Caco-2 (cell line): Measurements from ENCODE around the gene LY9. TPM values are rescaled to one million over a fixed set of nuclear protein-coding genes. Genes with fewer than 3 reads are reported as not detected.

ENCODE experiments used
- BruUV-seq: library from RNA; stranded (reverse); fragments of 400-500 nt; replicated peaks from 2 replicates; lab custom pipeline; 2021; lab: Mats Ljungman, UMichigan
- CTCF ChIA-PET: fragments of 300-600 bp; sonication (Branson Sonifier 250); formaldehyde crosslinking; loops from one replicate; lab custom pipeline; 2022; ENCODE audit warnings: antibody characterized with exemption; lab: Charles Lee
- POLR2A ChIA-PET: fragments of 300-600 bp; sonication (Branson Sonifier 250); formaldehyde crosslinking; loops from one replicate; lab custom pipeline; 2022; ENCODE audit warnings: antibody characterized with exemption; lab: Charles Lee
- DNase-seq, 2 experiments: peaks; one replicate each; pipeline versions ENCODE4 v3.0.0 to v3.0.0-alpha.2; 2020 to 2022
- H3K27me3 ChIP-seq: replicated peaks from 2 replicates; pipeline ENCODE4 v1.6.0; 2011; ENCODE audit warnings: low read length; ENCODE audit not compliant: control insufficient read depth, insufficient read depth
- H3K36me3 ChIP-seq: 2 replicates; pipeline ENCODE4 v1.5.1; 2011; ENCODE audit warnings: low read length; ENCODE audit not compliant: control insufficient read depth, insufficient read depth
- H3K4me1 ChIP-seq: fragments of 250-450 bp; sonication (Bioruptor Pico); 2 replicates; pipeline ENCODE4 v1.5.1; 2020; ENCODE audit warnings: mild to moderate bottlenecking
- H3K4me3 ChIP-seq: 2 replicates; pipeline ENCODE4 v1.5.1; 2011; ENCODE audit warnings: low read depth, mild to moderate bottlenecking, control low read depth, low read length
- H3K9me3 ChIP-seq: fragments of 250-450 bp; sonication (Bioruptor Pico); 2 replicates; pipeline ENCODE4 v1.5.1; 2020; ENCODE audit warnings: mild to moderate bottlenecking, moderate library complexity
- H3K27ac Mint-ChIP-seq: one replicate; pipeline ENCODE4 v1.8.0; 2022; ENCODE audit warnings: mixed read lengths; ENCODE audit not compliant: unreplicated experiment
- H3K27me3 Mint-ChIP-seq: one replicate; pipeline ENCODE4 v1.8.0; 2022; ENCODE audit warnings: mixed read lengths; ENCODE audit not compliant: insufficient read depth, unreplicated experiment
- H3K36me3 Mint-ChIP-seq: one replicate; pipeline ENCODE4 v1.8.0; 2022; ENCODE audit warnings: mild to moderate bottlenecking, mixed read lengths; ENCODE audit not compliant: insufficient read depth, unreplicated experiment
- H3K4me1 Mint-ChIP-seq: one replicate; pipeline ENCODE4 v1.8.0; 2022; ENCODE audit warnings: low read depth, mixed read lengths; ENCODE audit not compliant: unreplicated experiment
- H3K4me3 Mint-ChIP-seq: one replicate; pipeline ENCODE4 v1.8.0; 2022; ENCODE audit warnings: mild to moderate bottlenecking, moderate library complexity, mixed read lengths; ENCODE audit not compliant: unreplicated experiment
- H3K9me3 Mint-ChIP-seq: one replicate; pipeline ENCODE4 v1.8.0; 2022; ENCODE audit warnings: mixed read lengths; ENCODE audit not compliant: unreplicated experiment
- CTCF ChIP-seq, 2 experiments: fragments of 200-600 bp in 1 of 2; IDR thresholded peaks; 1 replicate in 1 of 2; 2 replicates in 1 of 2; pipeline versions ENCODE4 v1.5.1 to v1.8.0; 2011 to 2022; ENCODE audit warnings: antibody characterized with exemption in 1 of 2, control low read depth in 1 of 2, inconsistent platforms in 1 of 2, low read depth in 1 of 2, low read length in 1 of 2, mild to moderate bottlenecking in 1 of 2, moderate library complexity in 1 of 2; ENCODE audit not compliant: insufficient read depth in 1 of 2, severe bottlenecking in 1 of 2, unreplicated experiment in 1 of 2
- intact Hi-C: fragments of 100-400 bp; cut with micrococcal nuclease; formaldehyde crosslinking; loops from one replicate; pipeline ENCODE4 v1.10.0; 2022; ENCODE audit not compliant: unreplicated experiment
- total RNA-seq: library from RNA; stranded (reverse); gene quantifications from 2 replicates; pipeline ENCODE4 v1.2.3, GENCODE V29; 2022

Gene LY9
- total RNA-seq, 1 experiment from 2014 or later, result not detected

DNA sequence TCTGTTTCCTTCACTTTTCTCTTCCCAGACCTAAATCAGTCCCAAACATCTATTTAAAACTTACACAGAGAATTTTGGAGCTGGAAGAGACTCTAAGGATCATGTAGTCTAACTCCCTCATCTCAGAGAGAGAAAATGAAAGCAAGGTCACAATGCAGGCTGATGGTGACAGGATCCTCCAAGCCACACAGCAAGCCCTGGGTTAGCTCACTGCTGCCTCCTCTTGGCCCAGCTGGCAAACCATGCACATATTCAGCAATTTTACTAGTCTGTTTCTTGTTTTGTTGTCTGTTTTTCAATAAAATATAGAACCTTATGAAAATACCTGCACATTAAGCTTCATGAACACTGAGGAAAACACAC lies 27.7 kb upstream of the LY9 start:
- H3K9me3 Mint-ChIP-seq, result no peaks in the 10 kb centered on the region
- POLR2A ChIA-PET, result no interaction called here
- no peaks in the 10 kb centered on the region for H3K36me3 ChIP-seq
- H3K4me1 Mint-ChIP-seq, result no peaks in the 10 kb centered on the region
- H3K36me3 Mint-ChIP-seq, result no peaks in the 10 kb centered on the region
- intact Hi-C loops, result loop anchor here (1.0 kb wide), 1 partner anchor 42 kb away; no protein-coding TSS in a partner anchor
- no peaks in the 10 kb centered on the region for H3K9me3 ChIP-seq
- H3K4me3 ChIP-seq, result no peak overlapping the region
- H3K4me1 ChIP-seq, result no peaks in the 10 kb centered on the region
- no peaks in the 10 kb centered on the region for H3K27me3 Mint-ChIP-seq
- H3K27ac Mint-ChIP-seq, result no peak overlapping the region
- H3K4me3 Mint-ChIP-seq, result no peak overlapping the region
- BruUV-seq, result no TSS peak
- no peaks in the 10 kb centered on the region; the same call in 1 of the 2 replicates for H3K27me3 ChIP-seq
- CTCF ChIA-PET, result interaction anchor here (0.7 to 1.1 kb wide), 3 partner anchors 20 to 87 kb away, joined by 3 read pairs; no protein-coding TSS in a partner anchor
- DNase-seq, result peak in 1 of 2 experiments; percentile 13
- TF ChIP-seq CTCF (IDR thresholded peaks at IDR 0.05; ENCODE audit: insufficient read depth in 1 of 2, low read depth in 1 of 2, low read length in 1 of 2, severe bottlenecking in 1 of 2, unreplicated experiment in 1 of 2), result peak in 1 of 2 experiments; percentile 10

DNA sequence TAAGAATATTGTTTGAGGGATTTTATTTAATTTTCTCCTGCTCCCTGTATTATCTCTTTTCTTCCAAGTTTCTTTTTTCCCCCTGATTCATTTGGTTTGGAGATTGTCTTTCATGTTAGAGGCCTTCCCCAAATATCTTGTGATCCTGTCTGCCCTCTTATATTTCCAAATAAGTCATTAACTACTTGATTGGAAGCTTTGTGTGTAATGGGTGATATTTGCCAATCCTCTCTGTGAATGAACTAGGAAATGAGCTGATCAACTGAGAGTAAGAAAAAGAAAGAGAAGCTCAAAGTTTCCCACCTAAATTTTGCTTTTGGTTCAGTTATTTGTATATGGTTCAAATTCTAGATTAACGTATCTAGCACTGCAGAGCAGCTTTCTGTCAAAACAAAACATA lies 23.6 kb upstream of the LY9 start:
- H3K4me3 Mint-ChIP-seq, result no peak overlapping the region
- POLR2A ChIA-PET, result no interaction called here
- CTCF ChIA-PET, result no interaction called here

DNA sequence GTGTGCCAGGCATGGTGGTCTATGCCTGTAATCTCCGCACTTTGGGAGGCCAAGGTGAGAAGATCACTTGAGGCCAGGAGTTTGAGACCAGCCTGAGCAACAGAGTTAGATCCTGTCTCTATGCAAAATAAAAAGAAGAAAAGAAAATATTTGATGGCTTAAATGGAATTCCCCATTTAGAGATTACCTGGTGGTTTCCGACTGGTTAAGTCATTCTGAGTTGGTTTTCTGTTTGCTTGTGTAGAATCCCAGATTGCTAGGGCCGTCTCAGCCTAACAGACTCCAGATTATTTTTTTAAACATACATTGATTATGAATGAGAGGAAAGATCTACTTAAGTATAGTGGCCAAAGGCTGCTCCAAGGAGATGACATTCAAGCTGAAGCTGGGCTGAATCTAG lies 22.9 kb upstream of the LY9 start:
- no peak overlapping the region for H3K27ac Mint-ChIP-seq
- no peaks in the 10 kb centered on the region for H3K9me3 ChIP-seq

More for the DNA sequence above, 23.6 kb upstream of the LY9 start:
- H3K4me1 Mint-ChIP-seq, result no peaks in the 10 kb centered on the region
- Histone ChIP-seq H3K4me3 (no peak overlapping the region), H3K27me3 (no peaks in the 10 kb centered on the region), H3K9me3 (no peaks in the 10 kb centered on the region), H3K4me1 (no peaks in the 10 kb centered on the region), H3K36me3 (no peaks in the 10 kb centered on the region)
- BruUV-seq, result no TSS peak
- intact Hi-C loops, result no loop called here
- no peak overlapping the region for H3K27ac Mint-ChIP-seq
- TF ChIP-seq CTCF (IDR thresholded peaks at IDR 0.05; ENCODE audit: insufficient read depth in 1 of 2, low read depth in 1 of 2, low read length in 1 of 2, severe bottlenecking in 1 of 2, unreplicated experiment in 1 of 2), result no peak
- H3K9me3 Mint-ChIP-seq, result no peaks in the 10 kb centered on the region
- H3K36me3 Mint-ChIP-seq, result no peaks in the 10 kb centered on the region
- DNase-seq, result no peak
- H3K27me3 Mint-ChIP-seq, result no peaks in the 10 kb centered on the region

More for the DNA sequence above, 22.9 kb upstream of the LY9 start:
- Histone ChIP-seq H3K36me3 (no peaks in the 10 kb centered on the region), H3K27me3 (no peaks in the 10 kb centered on the region), H3K4me3 (no peak overlapping the region), H3K4me1 (no peaks in the 10 kb centered on the region)
- no TSS peak for BruUV-seq
- intact Hi-C loops, result no loop called here
- TF ChIP-seq CTCF (IDR thresholded peaks at IDR 0.05; ENCODE audit: insufficient read depth in 1 of 2, low read depth in 1 of 2, low read length in 1 of 2, severe bottlenecking in 1 of 2, unreplicated experiment in 1 of 2), result no peak
- no peaks in the 10 kb centered on the region for H3K4me1 Mint-ChIP-seq
- H3K4me3 Mint-ChIP-seq, result no peak overlapping the region
- no peaks in the 10 kb centered on the region for H3K9me3 Mint-ChIP-seq
- no peak for DNase-seq
- no peaks in the 10 kb centered on the region for H3K36me3 Mint-ChIP-seq
- ChIA-PET CTCF (no interaction called here), POLR2A (no interaction called here)
- no peaks in the 10 kb centered on the region for H3K27me3 Mint-ChIP-seq
